LNCAP (cell line): ENCODE measurements around the gene HSPB2.

Experiments used
- TF ChIP-seq, protein P1 (sequence below): fragments of 450-650 bp; IDR thresholded peaks from 2 replicates; pipeline ENCODE4 v1.5.1; 2017; ENCODE audit warnings: mild to moderate bottlenecking

HSPB2 gene

DNA sequence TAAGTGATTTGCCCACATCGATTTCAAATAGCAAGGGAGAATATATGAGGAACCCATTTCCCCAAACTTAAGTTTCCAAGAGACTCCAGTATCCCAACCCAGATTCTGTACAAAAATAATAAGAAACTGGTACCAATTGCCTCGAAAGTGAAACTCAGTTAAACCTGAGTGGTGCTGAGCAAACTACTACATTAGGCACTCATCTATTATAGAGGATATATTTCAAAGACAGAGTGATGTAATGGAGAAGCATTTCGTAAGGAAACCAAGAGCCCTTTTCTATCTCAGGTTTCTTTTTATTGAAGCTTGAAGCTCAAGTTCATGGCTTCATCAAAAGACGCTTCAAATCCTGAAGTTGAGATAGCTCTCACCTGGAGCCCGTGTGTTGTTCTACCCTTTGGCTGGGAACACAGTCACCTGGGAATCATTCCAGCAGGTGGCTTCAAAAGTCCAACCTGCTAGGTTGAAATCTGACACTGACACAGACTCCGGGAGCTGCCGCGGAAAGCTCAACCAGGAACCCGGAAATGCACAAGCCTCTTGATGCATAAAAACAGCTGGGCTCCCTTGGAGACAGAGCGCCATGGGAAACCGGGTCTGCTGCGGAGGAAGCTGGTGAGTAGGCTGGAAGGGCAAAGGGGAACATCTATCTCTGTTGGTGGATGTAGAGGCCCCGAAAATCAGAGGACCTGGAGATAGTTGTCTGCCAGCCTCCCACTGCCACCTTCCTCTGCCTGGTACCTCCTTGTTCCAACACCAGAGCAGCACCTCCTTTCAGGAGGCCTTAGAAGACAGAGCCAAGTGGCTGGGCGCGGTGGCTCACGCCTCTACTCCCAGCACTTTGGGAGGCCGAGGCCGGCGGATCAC lies 6.1 kb downstream of the HSPB2 start, which contains the start of gene C11orf52:
Gene C11orf52, plus strand, starts transcription at position 524 of the 867 bp plus-strand sequence. Its CDS starts 60 bp downstream, at position 584.
- TF ChIP-seq, protein P1, sequence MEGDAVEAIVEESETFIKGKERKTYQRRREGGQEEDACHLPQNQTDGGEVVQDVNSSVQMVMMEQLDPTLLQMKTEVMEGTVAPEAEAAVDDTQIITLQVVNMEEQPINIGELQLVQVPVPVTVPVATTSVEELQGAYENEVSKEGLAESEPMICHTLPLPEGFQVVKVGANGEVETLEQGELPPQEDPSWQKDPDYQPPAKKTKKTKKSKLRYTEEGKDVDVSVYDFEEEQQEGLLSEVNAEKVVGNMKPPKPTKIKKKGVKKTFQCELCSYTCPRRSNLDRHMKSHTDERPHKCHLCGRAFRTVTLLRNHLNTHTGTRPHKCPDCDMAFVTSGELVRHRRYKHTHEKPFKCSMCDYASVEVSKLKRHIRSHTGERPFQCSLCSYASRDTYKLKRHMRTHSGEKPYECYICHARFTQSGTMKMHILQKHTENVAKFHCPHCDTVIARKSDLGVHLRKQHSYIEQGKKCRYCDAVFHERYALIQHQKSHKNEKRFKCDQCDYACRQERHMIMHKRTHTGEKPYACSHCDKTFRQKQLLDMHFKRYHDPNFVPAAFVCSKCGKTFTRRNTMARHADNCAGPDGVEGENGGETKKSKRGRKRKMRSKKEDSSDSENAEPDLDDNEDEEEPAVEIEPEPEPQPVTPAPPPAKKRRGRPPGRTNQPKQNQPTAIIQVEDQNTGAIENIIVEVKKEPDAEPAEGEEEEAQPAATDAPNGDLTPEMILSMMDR: no peak

DNA sequence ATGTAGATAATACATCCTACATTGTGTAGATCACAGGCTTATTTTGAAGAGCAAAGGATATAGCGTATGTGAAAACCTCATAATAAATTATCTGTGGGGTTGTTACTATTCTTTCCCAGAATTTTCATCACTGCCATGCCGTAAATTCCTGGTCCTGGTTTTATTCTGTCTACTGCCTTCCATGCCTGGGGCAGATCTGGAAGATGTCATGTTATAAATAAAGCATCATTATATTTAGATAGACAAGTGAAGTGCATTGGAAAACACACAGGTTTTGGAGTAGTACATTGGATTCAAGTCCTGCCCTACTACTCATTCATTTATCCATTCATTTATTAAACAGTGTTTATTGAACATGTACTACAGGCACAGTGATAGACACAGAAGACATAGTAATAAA lies 8.4 kb downstream of the HSPB2 start:
- TF ChIP-seq, protein P1: no peak

DNA sequence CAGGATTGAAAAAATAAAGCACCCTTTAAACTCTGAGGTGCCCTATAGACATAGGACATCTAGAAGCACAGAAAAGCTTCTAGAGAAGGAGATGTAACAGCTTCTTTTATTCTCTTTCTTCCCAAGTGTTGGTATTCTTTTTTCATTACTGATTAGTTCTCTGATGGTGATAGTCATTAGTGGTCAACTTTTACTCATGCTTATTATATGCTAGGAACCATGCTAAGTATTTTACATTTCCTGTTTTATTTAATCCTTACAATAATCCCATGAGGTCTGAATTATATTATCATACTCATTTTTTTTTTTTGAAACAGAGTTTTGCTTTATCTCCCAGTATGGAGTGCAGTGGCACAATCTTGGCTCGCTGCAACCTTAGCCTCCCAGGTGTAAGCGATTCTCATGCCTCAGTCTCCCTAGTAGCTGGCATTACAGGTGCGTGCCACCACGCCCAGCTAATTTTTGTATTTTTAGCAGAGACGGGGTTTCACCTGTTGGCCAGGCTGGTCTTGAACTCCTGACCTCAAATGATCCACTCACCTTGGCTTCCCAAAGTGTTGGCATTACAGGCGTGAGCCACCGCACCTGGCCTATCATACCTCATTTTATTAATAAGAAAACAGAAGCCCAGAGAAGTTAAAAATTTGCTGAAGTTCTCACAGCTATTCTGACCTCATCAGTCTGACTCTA lies 9.2 kb downstream of the HSPB2 start:
- TF ChIP-seq, protein P1: no peak

DNA sequence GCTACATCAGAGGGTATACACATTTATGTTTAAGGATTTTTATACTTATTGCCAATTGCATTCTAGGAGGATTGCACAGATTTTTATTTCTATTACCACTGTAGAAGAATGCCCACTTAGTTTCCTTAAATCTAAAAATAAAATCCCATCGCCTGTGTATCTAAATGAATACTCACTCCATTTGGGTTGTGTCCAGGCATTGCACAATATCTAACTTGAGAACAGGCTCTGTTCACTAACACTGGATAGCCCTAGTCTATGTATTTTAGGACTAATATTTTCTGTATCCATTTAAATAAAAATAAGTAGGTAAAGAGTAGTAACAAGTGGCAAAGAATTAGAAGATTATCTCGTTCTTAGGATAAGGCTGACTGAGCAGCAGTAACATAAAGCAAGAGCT lies 10.3 kb downstream of the HSPB2 start:
- TF ChIP-seq, protein P1: no peak

DNA sequence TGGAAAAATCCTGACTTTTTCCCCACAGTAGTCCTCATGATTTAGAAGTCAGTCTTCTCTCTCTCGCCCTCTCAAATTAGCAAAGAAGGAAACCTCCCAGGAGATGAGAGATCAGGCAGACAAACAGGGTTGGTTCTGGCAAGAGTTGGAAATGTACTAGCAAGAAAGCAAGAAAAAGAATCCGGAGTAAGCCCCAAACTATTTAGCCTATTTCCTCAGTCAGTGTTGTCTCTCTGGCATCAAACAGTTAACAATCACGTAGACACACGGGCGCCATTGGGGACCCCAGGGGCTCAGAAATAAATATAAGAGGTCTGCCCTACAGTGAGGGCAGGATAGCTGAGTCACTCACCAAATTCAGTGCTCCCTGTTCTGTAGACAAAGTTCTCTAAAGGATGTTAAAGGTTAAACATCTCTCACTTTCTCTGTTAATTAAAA lies 10.8 kb downstream of the HSPB2 start:
- TF ChIP-seq, protein P1: no peak

DNA sequence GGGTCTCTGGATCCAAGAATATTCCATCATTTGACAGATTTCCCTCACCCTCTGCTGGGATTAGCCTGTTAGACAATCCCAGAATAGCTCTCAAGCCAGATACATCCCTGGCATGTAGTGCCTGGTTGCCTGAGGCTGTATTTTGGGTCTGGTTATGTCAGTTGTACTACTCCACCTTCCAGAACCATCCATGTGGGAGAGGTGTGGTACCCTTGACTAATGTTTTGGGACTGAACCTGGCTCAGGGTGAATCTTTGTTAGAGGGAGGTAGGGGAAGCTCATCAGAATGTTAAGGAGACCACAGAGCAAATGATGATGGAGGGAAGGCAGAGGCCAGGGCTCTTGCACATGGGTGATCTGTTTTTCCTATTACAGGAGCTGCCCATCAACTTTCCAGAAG lies 11.4 kb downstream of the HSPB2 start:
- TF ChIP-seq, protein P1: no peak

DNA sequence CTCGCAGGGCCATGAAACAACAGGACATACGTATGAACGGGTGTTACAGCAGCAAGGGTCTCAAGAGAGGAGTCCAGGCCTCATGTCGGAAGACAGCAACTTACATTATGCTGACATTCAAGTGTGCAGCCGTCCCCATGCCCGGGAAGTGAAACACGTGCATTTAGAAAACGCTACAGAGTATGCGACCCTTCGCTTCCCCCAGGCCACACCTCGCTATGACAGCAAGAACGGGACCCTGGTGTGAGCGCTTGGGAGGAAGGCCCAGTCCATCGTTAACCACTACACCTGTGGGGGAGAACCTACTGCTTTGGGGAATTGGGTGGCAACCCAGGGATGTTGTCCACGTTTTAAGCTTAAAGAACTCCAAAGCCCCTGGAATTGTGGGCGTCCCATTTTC lies 13.4 kb downstream of the HSPB2 start:
- TF ChIP-seq, protein P1: no peak
